ENCODE results near the gene SLC45A2.
A peak's percentile ranks its signal among the peaks of the same experiment; 100 is the strongest.
"Not testable (repeated sequence)": the region's sequence is repeated elsewhere in the genome, so short reads cannot be mapped to it uniquely, and the experiment has no call there.

The SLC45A2 gene

GRCh38 chr5:33984671-33985124 lies at the start of gene SLC45A2:
Gene SLC45A2, minus strand, starts transcription at chr5:33984693. Its CDS starts 110 bp downstream, at chr5:33984583.
- Mint-ChIP-seq H3K9me3 (ENCODE audit: low read depth) (no peaks in the 10 kb centered on the region), H3K36me3 (peaks cover 14% of the 10 kb centered on the region), H3K4me3 (no peak within 1 kb of the TSS), H3K27ac (no peak within 1 kb of the TSS), H3K4me1 (ENCODE audit: low read depth) (no peaks in the 10 kb centered on the region), H3K27me3 (no peaks in the 10 kb centered on the region)

GRCh38 chr5:34031966-34032365 lies 47.5 kb upstream of the SLC45A2 start:
- H3K9me3 Mint-ChIP-seq (ENCODE audit: low read depth): no peaks in the 10 kb centered on the region
- H3K4me1 Mint-ChIP-seq (ENCODE audit: low read depth): no peaks in the 10 kb centered on the region
- H3K27me3 Mint-ChIP-seq: no peaks in the 10 kb centered on the region
- H3K4me3 Mint-ChIP-seq: no peak overlapping the region
- H3K27ac Mint-ChIP-seq: no peak overlapping the region
- peaks cover 11% of the 10 kb centered on the region for H3K36me3 Mint-ChIP-seq

- Mint-ChIP-seq H3K36me3 (peaks cover 11% of the 10 kb centered on the region), H3K27me3 (no peaks in the 10 kb centered on the region)
Observed at GRCh38 chr5:34031117-34031516, 46.6 kb upstream of the SLC45A2 start.

GRCh38 chr5:34030585-34030984 lies 46.1 kb upstream of the SLC45A2 start:
- not testable (repeated sequence) for H3K9me3 Mint-ChIP-seq (ENCODE audit: low read depth); H3K4me3 Mint-ChIP-seq; H3K27ac Mint-ChIP-seq; H3K4me1 Mint-ChIP-seq (ENCODE audit: low read depth); H3K27me3 Mint-ChIP-seq
- H3K36me3 Mint-ChIP-seq: peaks cover 14% of the 10 kb centered on the region

More at GRCh38 chr5:34031117-34031516, 46.6 kb upstream of the SLC45A2 start:
- Mint-ChIP-seq H3K9me3 (ENCODE audit: low read depth) (no peaks in the 10 kb centered on the region), H3K4me1 (ENCODE audit: low read depth) (no peaks in the 10 kb centered on the region), H3K4me3 (no peak overlapping the region), H3K27ac (no peak overlapping the region)

GRCh38 chr5:34030048-34030447 lies 45.6 kb upstream of the SLC45A2 start:
- Mint-ChIP-seq H3K4me3 (no peak overlapping the region), H3K4me1 (ENCODE audit: low read depth) (no peaks in the 10 kb centered on the region), H3K36me3 (peaks cover 14% of the 10 kb centered on the region), H3K27ac (no peak overlapping the region), H3K27me3 (no peaks in the 10 kb centered on the region), H3K9me3 (ENCODE audit: low read depth) (no peaks in the 10 kb centered on the region)

GRCh38 chr5:34028349-34028748 lies 43.9 kb upstream of the SLC45A2 start:
- Mint-ChIP-seq H3K27me3 (no peaks in the 10 kb centered on the region), H3K9me3 (ENCODE audit: low read depth) (no peaks in the 10 kb centered on the region)

GRCh38 chr5:34026089-34026761 lies 41.7 kb upstream of the SLC45A2 start:
- Mint-ChIP-seq H3K9me3 (ENCODE audit: low read depth) (no peaks in the 10 kb centered on the region), H3K27me3 (no peaks in the 10 kb centered on the region), H3K27ac (no peak overlapping the region), H3K4me1 (ENCODE audit: low read depth) (peaks cover 19% of the 10 kb centered on the region), H3K4me3 (no peak overlapping the region), H3K36me3 (peaks cover 16% of the 10 kb centered on the region)

More at GRCh38 chr5:34028349-34028748, 43.9 kb upstream of the SLC45A2 start:
- Mint-ChIP-seq H3K36me3 (peaks cover 11% of the 10 kb centered on the region), H3K27ac (no peak overlapping the region), H3K4me3 (no peak overlapping the region), H3K4me1 (ENCODE audit: low read depth) (no peaks in the 10 kb centered on the region)

GRCh38 chr5:34022121-34022705 lies 37.7 kb upstream of the SLC45A2 start:
- H3K27me3 Mint-ChIP-seq: no peaks in the 10 kb centered on the region
- peak overlapping the region; percentile 92 for H3K27ac Mint-ChIP-seq
- H3K4me3 Mint-ChIP-seq: peak overlapping the region; percentile 48

GRCh38 chr5:34021334-34021733 lies 36.8 kb upstream of the SLC45A2 start:
- peaks cover 16% of the 10 kb centered on the region for H3K36me3 Mint-ChIP-seq
- H3K4me1 Mint-ChIP-seq (ENCODE audit: low read depth): peaks cover 23% of the 10 kb centered on the region
- peak overlapping the region; percentile 92 for H3K27ac Mint-ChIP-seq
- H3K27me3 Mint-ChIP-seq: no peaks in the 10 kb centered on the region
- no peaks in the 10 kb centered on the region for H3K9me3 Mint-ChIP-seq (ENCODE audit: low read depth)
- H3K4me3 Mint-ChIP-seq: peak overlapping the region; percentile 33

More at GRCh38 chr5:34022121-34022705, 37.7 kb upstream of the SLC45A2 start:
- H3K9me3 Mint-ChIP-seq (ENCODE audit: low read depth): no peaks in the 10 kb centered on the region
- H3K36me3 Mint-ChIP-seq: peaks cover 16% of the 10 kb centered on the region
- peaks cover 23% of the 10 kb centered on the region for H3K4me1 Mint-ChIP-seq (ENCODE audit: low read depth)

- Mint-ChIP-seq H3K4me1 (ENCODE audit: low read depth) (peaks cover 23% of the 10 kb centered on the region), H3K9me3 (ENCODE audit: low read depth) (no peaks in the 10 kb centered on the region), H3K36me3 (peaks cover 14% of the 10 kb centered on the region), H3K27ac (no peak overlapping the region), H3K4me3 (no peak overlapping the region), H3K27me3 (no peaks in the 10 kb centered on the region)
Observed at GRCh38 chr5:34020726-34021125, 36.2 kb upstream of the SLC45A2 start.

- no peaks in the 10 kb centered on the region for H3K27me3 Mint-ChIP-seq
- peaks cover 14% of the 10 kb centered on the region for H3K4me1 Mint-ChIP-seq (ENCODE audit: low read depth)
- peaks cover 6% of the 10 kb centered on the region for H3K9me3 Mint-ChIP-seq (ENCODE audit: low read depth)
- no peak overlapping the region for H3K27ac Mint-ChIP-seq
- peaks cover 13% of the 10 kb centered on the region for H3K36me3 Mint-ChIP-seq
- H3K4me3 Mint-ChIP-seq: no peak overlapping the region
Observed at GRCh38 chr5:34017254-34017653, 32.8 kb upstream of the SLC45A2 start.

- H3K27me3 Mint-ChIP-seq: no peaks in the 10 kb centered on the region
- H3K27ac Mint-ChIP-seq: no peak overlapping the region
- no peak overlapping the region for H3K4me3 Mint-ChIP-seq
- H3K4me1 Mint-ChIP-seq (ENCODE audit: low read depth): peaks cover 9% of the 10 kb centered on the region
- peaks cover 11% of the 10 kb centered on the region for H3K36me3 Mint-ChIP-seq
- peaks cover 6% of the 10 kb centered on the region for H3K9me3 Mint-ChIP-seq (ENCODE audit: low read depth)
Observed at GRCh38 chr5:34016750-34017149, 32.3 kb upstream of the SLC45A2 start.

GRCh38 chr5:34016222-34016621 lies 31.7 kb upstream of the SLC45A2 start:
- Mint-ChIP-seq H3K27ac (no peak overlapping the region), H3K9me3 (ENCODE audit: low read depth) (peaks cover 6% of the 10 kb centered on the region), H3K4me3 (no peak overlapping the region), H3K36me3 (peaks cover 8% of the 10 kb centered on the region), H3K4me1 (ENCODE audit: low read depth) (peaks cover 4% of the 10 kb centered on the region), H3K27me3 (no peaks in the 10 kb centered on the region)

- Mint-ChIP-seq H3K9me3 (ENCODE audit: low read depth) (peaks cover 6% of the 10 kb centered on the region), H3K27ac (no peak overlapping the region), H3K27me3 (no peaks in the 10 kb centered on the region), H3K4me3 (no peak overlapping the region), H3K4me1 (ENCODE audit: low read depth) (no peaks in the 10 kb centered on the region), H3K36me3 (peaks cover 7% of the 10 kb centered on the region)
Observed at GRCh38 chr5:34015120-34015822, 30.8 kb upstream of the SLC45A2 start.

- no peak overlapping the region for H3K4me3 Mint-ChIP-seq
- H3K9me3 Mint-ChIP-seq (ENCODE audit: low read depth): peaks cover 6% of the 10 kb centered on the region
- peaks cover 6% of the 10 kb centered on the region for H3K36me3 Mint-ChIP-seq
- H3K27ac Mint-ChIP-seq: no peak overlapping the region
- H3K27me3 Mint-ChIP-seq: no peaks in the 10 kb centered on the region
- H3K4me1 Mint-ChIP-seq (ENCODE audit: low read depth): no peaks in the 10 kb centered on the region
Observed at GRCh38 chr5:34014626-34015025, 30.1 kb upstream of the SLC45A2 start.

Data from activated naive CD8-positive, alpha-beta T cell (primary cell).